ENCODE data around the gene ATF2. TPM values are rescaled to one million over a fixed set of nuclear protein-coding genes. Genes with fewer than 3 reads are reported as not detected.

The ATF2 gene
- total and polyA plus RNA-seq, 2 donors (not counting 3 experiments of a cell fraction or from before 2014, with no cell fraction given): 36.3 to 57.1 TPM

GRCh38 chr2:175039490-175039889 is 128.5 kb downstream of the ATF2 start:
- intact Hi-C loops (cut with micrococcal nuclease): loop anchor here (10.0 kb wide), 1 partner anchor 145 kb away; the partner anchor contains the start of gene ATP5MC3
- BruUV-seq (replicated peaks): no TSS peak
- DNase-seq (ENCODE audit: low read depth, low spot score): no peak

More at GRCh38 chr2:175039490-175039889, 128.5 kb downstream of the ATF2 start:
- no peak overlapping the region for H3K4me2 ChIP-seq (ENCODE audit: insufficient read depth, low read length)
- H3K4me1 ChIP-seq (ENCODE audit: control insufficient read depth, extremely low read depth, insufficient read depth, low read length): no peaks in the 10 kb centered on the region
- ChIA-PET POLR2A (no interaction called here), CTCF (interaction anchor here (0.6 to 1.2 kb wide), 3 partner anchors 24 to 243 kb away, joined by 3 read pairs; no protein-coding TSS in a partner anchor)
- no peak overlapping the region for H3K4me3 ChIP-seq (replicated peaks in 1 of 3; ENCODE audit: insufficient read depth in 1 of 3, low read depth in 1 of 3, low read length in 3 of 3)
- TF ChIP-seq GATA2 (IDR thresholded peaks at IDR 0.05; ENCODE audit: insufficient read depth, insufficient read length, low read depth, low read length) (no peak), CTCF (IDR thresholded peaks at IDR 0.05; ENCODE audit: extremely low read depth in 1 of 2, insufficient read depth in 1 of 2, low read depth in 1 of 2, low read length in 2 of 2) (no peak), MAX (IDR thresholded peaks at IDR 0.05; ENCODE audit: insufficient read depth, insufficient read length) (no peak), FOS (IDR thresholded peaks at IDR 0.05; ENCODE audit: borderline replicate concordance, insufficient read depth, low read length) (no peak), JUN (IDR thresholded peaks at IDR 0.05; ENCODE audit: borderline replicate concordance, insufficient read depth, insufficient read length, low read depth) (no peak)
- no peaks in the 10 kb centered on the region for H3K9me1 ChIP-seq (replicated peaks; ENCODE audit: control insufficient read depth, extremely low read depth, insufficient read depth, low read length)
- no peaks in the 10 kb centered on the region for H3K36me3 ChIP-seq (ENCODE audit: control insufficient read depth in 2 of 2, extremely low read depth in 1 of 2, insufficient read depth in 2 of 2, low read length in 2 of 2)
- no peaks in the 10 kb centered on the region for H3K9me3 ChIP-seq (replicated peaks; ENCODE audit: control insufficient read depth, insufficient read depth, low read length)
- H2AFZ ChIP-seq (ENCODE audit: low read depth, low read length): no peak overlapping the region
- dilution Hi-C loops (cut with MboI; ENCODE audit: extremely low pct_ligation_motif_present, low sequenced_read_pairs): no loop called here
- H3K27me3 ChIP-seq (ENCODE audit: control insufficient read depth in 2 of 2, insufficient read depth in 2 of 2, low read length in 2 of 2): no peaks in the 10 kb centered on the region
- H4K20me1 ChIP-seq (replicated peaks; ENCODE audit: control insufficient read depth, extremely low read depth, insufficient read depth, low read length): no peaks in the 10 kb centered on the region
- no peak for FAIRE-seq
- H3K79me2 ChIP-seq (ENCODE audit: control insufficient read depth, insufficient read depth, low read length): no peaks in the 10 kb centered on the region
- H3K9ac ChIP-seq (replicated peaks; ENCODE audit: extremely low read depth, insufficient read depth, low read length): no peak overlapping the region
- no peak overlapping the region for H3K27ac ChIP-seq (ENCODE audit: insufficient read depth, low read depth, low read length)

All from endothelial cell of umbilical vein (primary cell).